ENCODE measurements around the gene TDRD12. TPM values are rescaled to one million over a fixed set of nuclear protein-coding genes. Genes with fewer than 3 reads are reported as not detected.

Gene TDRD12, protein sequence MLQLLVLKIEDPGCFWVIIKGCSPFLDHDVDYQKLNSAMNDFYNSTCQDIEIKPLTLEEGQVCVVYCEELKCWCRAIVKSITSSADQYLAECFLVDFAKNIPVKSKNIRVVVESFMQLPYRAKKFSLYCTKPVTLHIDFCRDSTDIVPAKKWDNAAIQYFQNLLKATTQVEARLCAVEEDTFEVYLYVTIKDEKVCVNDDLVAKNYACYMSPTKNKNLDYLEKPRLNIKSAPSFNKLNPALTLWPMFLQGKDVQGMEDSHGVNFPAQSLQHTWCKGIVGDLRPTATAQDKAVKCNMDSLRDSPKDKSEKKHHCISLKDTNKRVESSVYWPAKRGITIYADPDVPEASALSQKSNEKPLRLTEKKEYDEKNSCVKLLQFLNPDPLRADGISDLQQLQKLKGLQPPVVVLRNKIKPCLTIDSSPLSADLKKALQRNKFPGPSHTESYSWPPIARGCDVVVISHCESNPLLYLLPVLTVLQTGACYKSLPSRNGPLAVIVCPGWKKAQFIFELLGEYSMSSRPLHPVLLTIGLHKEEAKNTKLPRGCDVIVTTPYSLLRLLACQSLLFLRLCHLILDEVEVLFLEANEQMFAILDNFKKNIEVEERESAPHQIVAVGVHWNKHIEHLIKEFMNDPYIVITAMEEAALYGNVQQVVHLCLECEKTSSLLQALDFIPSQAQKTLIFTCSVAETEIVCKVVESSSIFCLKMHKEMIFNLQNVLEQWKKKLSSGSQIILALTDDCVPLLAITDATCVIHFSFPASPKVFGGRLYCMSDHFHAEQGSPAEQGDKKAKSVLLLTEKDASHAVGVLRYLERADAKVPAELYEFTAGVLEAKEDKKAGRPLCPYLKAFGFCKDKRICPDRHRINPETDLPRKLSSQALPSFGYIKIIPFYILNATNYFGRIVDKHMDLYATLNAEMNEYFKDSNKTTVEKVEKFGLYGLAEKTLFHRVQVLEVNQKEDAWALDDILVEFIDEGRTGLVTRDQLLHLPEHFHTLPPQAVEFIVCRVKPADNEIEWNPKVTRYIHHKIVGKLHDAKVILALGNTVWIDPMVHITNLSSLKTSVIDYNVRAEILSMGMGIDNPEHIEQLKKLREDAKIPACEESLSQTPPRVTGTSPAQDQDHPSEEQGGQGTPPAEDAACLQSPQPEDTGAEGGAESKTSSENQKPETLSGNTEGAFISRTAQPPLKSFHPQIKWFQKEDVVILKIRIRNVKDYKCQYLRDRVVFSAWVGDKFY (N-terminal part only)
- 1 to 10 TPM in 1 of 4 donors, under 1 TPM in 1, not detected in 2; 0.28 to 1.5 TPM for total RNA-seq
- under 1 TPM in 1 of 3 donors, not detected in 2; 0.06 TPM for polyA plus RNA-seq

DNA sequence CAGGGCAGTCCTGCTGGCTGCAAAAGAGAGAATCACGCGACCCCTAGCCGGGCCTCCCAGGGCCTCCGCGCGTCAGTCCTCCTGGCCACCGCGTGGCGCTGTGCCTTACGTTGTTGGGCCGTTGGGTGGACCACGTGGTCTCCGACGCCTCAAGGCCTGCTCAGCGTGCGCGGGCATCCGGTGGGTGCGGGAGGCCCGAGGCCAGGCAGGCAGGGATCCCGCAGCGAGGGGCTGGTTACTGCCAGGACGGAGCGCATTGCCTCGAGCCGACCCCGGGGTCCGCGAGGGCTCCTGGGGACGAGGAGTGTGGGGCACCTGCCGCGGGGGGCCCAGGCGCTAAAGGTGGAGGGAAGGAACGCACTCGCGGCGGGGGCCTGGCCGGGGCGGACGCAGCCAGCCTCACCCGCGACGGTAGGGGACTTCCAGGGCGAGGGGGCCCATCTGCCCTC is at the start of gene TDRD12:
Gene TDRD12, plus strand, starts transcription at position 157 of the 449 bp plus-strand sequence. CDS start 306 bp downstream, outside the sequence.
- Histone ChIP-seq H3K4me1 (no peaks in the 10 kb centered on the region), H3K4me3 (no peak within 1 kb of the TSS), H3K36me3 (peaks cover 0 to 7% (median 2%) of the 10 kb centered on the region in 4 donors), H3K27me3 (no peaks in the 10 kb centered on the region), H3K27ac (no peak within 1 kb of the TSS), H3K9me3 (no peaks in the 10 kb centered on the region)
- intact Hi-C loops (cut with DNase I), result no loop called here
- TF ChIP-seq, protein P1, sequence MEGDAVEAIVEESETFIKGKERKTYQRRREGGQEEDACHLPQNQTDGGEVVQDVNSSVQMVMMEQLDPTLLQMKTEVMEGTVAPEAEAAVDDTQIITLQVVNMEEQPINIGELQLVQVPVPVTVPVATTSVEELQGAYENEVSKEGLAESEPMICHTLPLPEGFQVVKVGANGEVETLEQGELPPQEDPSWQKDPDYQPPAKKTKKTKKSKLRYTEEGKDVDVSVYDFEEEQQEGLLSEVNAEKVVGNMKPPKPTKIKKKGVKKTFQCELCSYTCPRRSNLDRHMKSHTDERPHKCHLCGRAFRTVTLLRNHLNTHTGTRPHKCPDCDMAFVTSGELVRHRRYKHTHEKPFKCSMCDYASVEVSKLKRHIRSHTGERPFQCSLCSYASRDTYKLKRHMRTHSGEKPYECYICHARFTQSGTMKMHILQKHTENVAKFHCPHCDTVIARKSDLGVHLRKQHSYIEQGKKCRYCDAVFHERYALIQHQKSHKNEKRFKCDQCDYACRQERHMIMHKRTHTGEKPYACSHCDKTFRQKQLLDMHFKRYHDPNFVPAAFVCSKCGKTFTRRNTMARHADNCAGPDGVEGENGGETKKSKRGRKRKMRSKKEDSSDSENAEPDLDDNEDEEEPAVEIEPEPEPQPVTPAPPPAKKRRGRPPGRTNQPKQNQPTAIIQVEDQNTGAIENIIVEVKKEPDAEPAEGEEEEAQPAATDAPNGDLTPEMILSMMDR (IDR thresholded peaks at IDR 0.05), result no peak
- TF ChIP-seq POLR2A (IDR thresholded peaks at IDR 0.05), result no peak
- no peak for TF ChIP-seq EP300 (IDR thresholded peaks at IDR 0.05)
- TF ChIP-seq POLR2AphosphoS5 (IDR thresholded peaks at IDR 0.05), result no peak
- DNase-seq, result no peak
- WGBS, 2 donors, result 93 to 96% methylated on average over 44 of the region's 44 CpGs

GRCh38 chr19:32671883-32672593 is 47.5 kb upstream of the TDRD12 start:
- TF ChIP-seq POLR2AphosphoS5 (IDR thresholded peaks at IDR 0.05) (no peak), EP300 (IDR thresholded peaks at IDR 0.05) (no peak), POLR2A (IDR thresholded peaks at IDR 0.05) (no peak)
- TF ChIP-seq, protein P1 (IDR thresholded peaks at IDR 0.05), result no peak
- Histone ChIP-seq H3K4me3 (no peak overlapping the region), H3K27ac (no peak overlapping the region), H3K4me1 (peaks cover 0 to 44% (median 37%) of the 10 kb centered on the region in 4 donors), H3K27me3 (peaks cover 0 to 15% (median 12%) of the 10 kb centered on the region in 3 donors), H3K9me3 (no peaks in the 10 kb centered on the region), H3K36me3 (peaks cover 0 to 2% (median under 1%) of the 10 kb centered on the region in 4 donors)
- WGBS, 2 donors, result 71 to 83% methylated on average over 14 of the region's 14 CpGs
- DNase-seq, result no peak
- intact Hi-C loops (cut with DNase I), result loop anchor here (10.0 kb wide), 1 partner anchor 503 kb away; no protein-coding TSS in a partner anchor

GRCh38 chr19:32672841-32673240 is 46.7 kb upstream of the TDRD12 start:
- H3K4me3 ChIP-seq, result no peak overlapping the region
- no peak overlapping the region for H3K27ac ChIP-seq
- no peak for DNase-seq
- H3K9me3 ChIP-seq, result no peaks in the 10 kb centered on the region
- 82 to 90% methylated on average over 3 of the region's 3 CpGs for WGBS, 2 donors
- H3K36me3 ChIP-seq, result no peaks in the 10 kb centered on the region
- H3K4me1 ChIP-seq, result peaks cover 0 to 44% (median 37%) of the 10 kb centered on the region in 4 donors
- intact Hi-C loops (cut with DNase I), result loop anchor here (10.0 kb wide), 1 partner anchor 502 kb away; no protein-coding TSS in a partner anchor
- TF ChIP-seq POLR2A (IDR thresholded peaks at IDR 0.05) (no peak), EP300 (IDR thresholded peaks at IDR 0.05) (no peak), POLR2AphosphoS5 (IDR thresholded peaks at IDR 0.05) (no peak)
- TF ChIP-seq, protein P1 (IDR thresholded peaks at IDR 0.05), result no peak
- peaks cover 0 to 23% (median 12%) of the 10 kb centered on the region in 3 donors for H3K27me3 ChIP-seq

All from sigmoid colon (tissue), 7 donors.